ENCODE measurements around the gene ARHGEF16.

The ARHGEF16 gene

GRCh38 chr1:3504151-3504821 lies 49.8 kb downstream of the ARHGEF16 start:
- H3K4me1 Mint-ChIP-seq: no peaks in the 10 kb centered on the region
- ATAC-seq (replicated peaks): no peak
- no peak overlapping the region for H3K27ac Mint-ChIP-seq
- H3K9me3 Mint-ChIP-seq: no peaks in the 10 kb centered on the region
- H3K4me3 Mint-ChIP-seq: no peak overlapping the region
- H3K36me3 Mint-ChIP-seq: peaks cover 0 to 13% of the 10 kb centered on the region in 2 donors
- no peaks in the 10 kb centered on the region for H3K27me3 Mint-ChIP-seq
- no peak for DNase-seq

DNA sequence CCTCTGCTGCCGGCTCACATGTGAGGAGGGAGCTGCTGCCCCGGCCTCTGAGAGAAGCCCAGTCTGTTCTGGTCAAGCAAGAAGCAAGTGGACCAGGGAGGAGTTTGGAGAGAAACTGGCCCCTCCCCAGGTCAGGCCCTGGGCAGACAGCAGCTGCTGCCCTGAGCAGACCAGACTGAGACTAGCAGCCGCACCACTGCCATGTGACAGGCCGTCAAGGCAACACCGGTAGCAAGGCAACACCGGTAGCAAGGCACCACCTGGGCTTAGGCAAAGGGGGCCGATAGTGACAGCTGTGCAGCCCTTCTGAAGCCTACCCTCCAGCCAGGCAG lies 50.3 kb downstream of the ARHGEF16 start:
- Mint-ChIP-seq H3K36me3 (peaks cover 0 to 13% of the 10 kb centered on the region in 2 donors), H3K27ac (no peak overlapping the region), H3K27me3 (no peaks in the 10 kb centered on the region), H3K9me3 (no peaks in the 10 kb centered on the region), H3K4me3 (no peak overlapping the region), H3K4me1 (no peaks in the 10 kb centered on the region)
- no peak for ATAC-seq (replicated peaks)
- DNase-seq: no peak

- H3K27me3 Mint-ChIP-seq: no peaks in the 10 kb centered on the region
- no peak overlapping the region for H3K4me3 Mint-ChIP-seq
- peaks cover 0 to 13% of the 10 kb centered on the region in 2 donors for H3K36me3 Mint-ChIP-seq
- no peak for DNase-seq
- no peaks in the 10 kb centered on the region for H3K4me1 Mint-ChIP-seq
- no peaks in the 10 kb centered on the region for H3K9me3 Mint-ChIP-seq
- ATAC-seq (replicated peaks): no peak
- no peak overlapping the region for H3K27ac Mint-ChIP-seq
These were observed 50.7 kb downstream of the ARHGEF16 start for GRCh38 chr1:3505161-3505560.

DNA sequence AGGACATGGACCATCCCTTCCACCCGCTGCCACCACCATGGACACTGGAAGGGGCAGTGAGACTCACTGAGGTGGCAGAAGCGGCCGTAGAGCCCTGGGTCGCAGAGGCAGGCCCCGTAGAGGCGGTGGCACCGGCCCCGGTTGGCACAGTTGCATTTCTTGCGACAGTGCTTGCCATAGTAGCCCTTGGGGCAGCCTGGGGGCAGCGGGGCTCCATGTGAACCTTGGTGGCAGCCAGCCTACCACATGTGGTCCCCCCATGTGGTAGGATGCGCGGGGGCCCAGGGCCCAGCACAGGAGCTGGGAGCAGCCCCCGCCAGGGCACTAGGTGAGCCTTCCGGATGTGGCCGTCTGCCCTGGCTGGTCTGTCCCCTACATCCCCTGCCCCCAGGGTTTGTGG lies 51.6 kb downstream of the ARHGEF16 start:
- Mint-ChIP-seq H3K4me1 (peaks cover 0 to 3% of the 10 kb centered on the region in 2 donors), H3K36me3 (peaks cover 0 to 13% of the 10 kb centered on the region in 2 donors), H3K9me3 (no peaks in the 10 kb centered on the region), H3K4me3 (no peak overlapping the region), H3K27ac (no peak overlapping the region), H3K27me3 (no peaks in the 10 kb centered on the region)
- DNase-seq (no peak), ATAC-seq (replicated peaks) (no peak)

DNA sequence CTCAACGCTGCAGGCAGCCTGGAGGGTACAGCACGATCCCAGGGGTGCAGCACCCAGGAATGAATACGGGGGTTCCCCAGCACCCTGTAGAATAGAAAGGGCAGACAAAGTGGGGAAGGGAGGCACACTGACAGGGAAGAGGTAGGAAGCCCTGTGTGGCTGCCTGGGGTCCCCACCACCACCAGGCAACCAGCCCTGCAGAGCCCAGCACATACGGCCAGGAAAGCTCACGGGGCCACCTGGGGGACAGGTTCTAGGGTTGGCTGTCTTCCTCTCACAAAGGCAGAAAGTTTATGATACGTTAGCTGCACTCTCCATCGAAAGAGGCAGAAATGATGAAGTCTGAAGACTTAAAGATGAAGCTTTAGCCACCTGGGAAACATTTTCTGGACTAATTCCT lies 52.5 kb downstream of the ARHGEF16 start:
- DNase-seq (no peak), ATAC-seq (replicated peaks) (no peak)
- Mint-ChIP-seq H3K4me3 (no peak overlapping the region), H3K27ac (no peak overlapping the region), H3K36me3 (peaks cover 0 to 13% of the 10 kb centered on the region in 2 donors), H3K4me1 (peaks cover 0 to 3% of the 10 kb centered on the region in 2 donors), H3K27me3 (no peaks in the 10 kb centered on the region), H3K9me3 (no peaks in the 10 kb centered on the region)

- no peaks in the 10 kb centered on the region for H3K9me3 Mint-ChIP-seq
- H3K4me3 Mint-ChIP-seq: no peak overlapping the region
- peaks cover 0 to 3% of the 10 kb centered on the region in 2 donors for H3K4me1 Mint-ChIP-seq
- ATAC-seq (replicated peaks) (no peak), DNase-seq (no peak)
- peaks cover 1 to 17% of the 10 kb centered on the region in 2 donors for H3K36me3 Mint-ChIP-seq
- no peak overlapping the region for H3K27ac Mint-ChIP-seq
- H3K27me3 Mint-ChIP-seq: no peaks in the 10 kb centered on the region
These were observed 53.3 kb downstream of the ARHGEF16 start for GRCh38 chr1:3507636-3508275.

- no peaks in the 10 kb centered on the region for H3K27me3 Mint-ChIP-seq
- DNase-seq (no peak), ATAC-seq (replicated peaks) (no peak)
- no peak overlapping the region for H3K4me3 Mint-ChIP-seq
- no peak overlapping the region for H3K27ac Mint-ChIP-seq
- H3K36me3 Mint-ChIP-seq: peaks cover 1 to 17% of the 10 kb centered on the region in 2 donors
- H3K4me1 Mint-ChIP-seq: peaks cover 0 to 3% of the 10 kb centered on the region in 2 donors
- H3K9me3 Mint-ChIP-seq: no peaks in the 10 kb centered on the region
These were observed 54.4 kb downstream of the ARHGEF16 start for GRCh38 chr1:3508757-3509415.

GRCh38 chr1:3509721-3510120 lies 55.3 kb downstream of the ARHGEF16 start:
- ATAC-seq (replicated peaks) (no peak), DNase-seq (no peak)
- Mint-ChIP-seq H3K36me3 (peaks cover 1 to 17% of the 10 kb centered on the region in 2 donors), H3K4me3 (no peak overlapping the region), H3K27me3 (no peaks in the 10 kb centered on the region), H3K9me3 (no peaks in the 10 kb centered on the region), H3K4me1 (peaks cover 0 to 3% of the 10 kb centered on the region in 2 donors), H3K27ac (no peak overlapping the region)

GRCh38 chr1:3510136-3510955 lies 55.9 kb downstream of the ARHGEF16 start:
- H3K4me3 Mint-ChIP-seq: no peak overlapping the region
- no peaks in the 10 kb centered on the region for H3K27me3 Mint-ChIP-seq
- DNase-seq: no peak
- H3K4me1 Mint-ChIP-seq: peaks cover 0 to 3% of the 10 kb centered on the region in 2 donors
- no peak overlapping the region for H3K27ac Mint-ChIP-seq
- peaks cover 1 to 17% of the 10 kb centered on the region in 2 donors for H3K36me3 Mint-ChIP-seq
- no peaks in the 10 kb centered on the region for H3K9me3 Mint-ChIP-seq
- ATAC-seq (replicated peaks): no peak

DNA sequence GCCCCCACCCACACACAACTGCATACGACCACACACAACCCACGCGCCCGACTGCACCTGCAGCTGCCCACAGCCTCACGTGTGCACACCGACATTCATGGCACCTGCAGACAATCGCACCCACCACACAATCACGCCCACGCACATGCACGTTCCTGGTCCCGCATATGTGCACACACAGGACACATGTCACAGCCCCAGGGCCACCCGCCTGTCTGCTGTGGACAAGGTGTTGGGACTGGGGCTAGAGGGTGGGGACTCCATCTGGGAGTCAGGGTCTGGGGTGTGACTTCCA lies 56.4 kb downstream of the ARHGEF16 start:
- Mint-ChIP-seq H3K9me3 (no peaks in the 10 kb centered on the region), H3K36me3 (peaks cover 1 to 17% of the 10 kb centered on the region in 2 donors), H3K27ac (no peak overlapping the region), H3K4me3 (no peak overlapping the region), H3K27me3 (no peaks in the 10 kb centered on the region), H3K4me1 (peaks cover 0 to 3% of the 10 kb centered on the region in 2 donors)
- DNase-seq (no peak), ATAC-seq (replicated peaks) (no peak)

GRCh38 chr1:3511306-3511705 lies 56.8 kb downstream of the ARHGEF16 start:
- Mint-ChIP-seq H3K36me3 (peaks cover 1 to 17% of the 10 kb centered on the region in 2 donors), H3K27ac (no peak overlapping the region), H3K4me1 (peaks cover 0 to 3% of the 10 kb centered on the region in 2 donors), H3K9me3 (no peaks in the 10 kb centered on the region), H3K27me3 (no peaks in the 10 kb centered on the region), H3K4me3 (no peak overlapping the region)
- DNase-seq (no peak), ATAC-seq (replicated peaks) (no peak)

- Mint-ChIP-seq H3K4me1 (peaks cover 0 to 3% of the 10 kb centered on the region in 2 donors), H3K36me3 (peaks cover 1 to 12% of the 10 kb centered on the region in 2 donors), H3K4me3 (no peak overlapping the region), H3K27me3 (no peaks in the 10 kb centered on the region), H3K9me3 (no peaks in the 10 kb centered on the region), H3K27ac (no peak overlapping the region)
- ATAC-seq (replicated peaks) (no peak), DNase-seq (no peak)
These were observed 57.4 kb downstream of the ARHGEF16 start for GRCh38 chr1:3511856-3512255.

GRCh38 chr1:3514404-3514803 lies 59.9 kb downstream of the ARHGEF16 start:
- Mint-ChIP-seq H3K27me3 (no peaks in the 10 kb centered on the region), H3K9me3 (no peaks in the 10 kb centered on the region), H3K27ac (no peak overlapping the region), H3K36me3 (peaks cover 2 to 4% of the 10 kb centered on the region in 2 donors), H3K4me3 (no peak overlapping the region), H3K4me1 (peaks cover 0 to 3% of the 10 kb centered on the region in 2 donors)
- ATAC-seq (replicated peaks): no peak
- DNase-seq: no peak

- H3K27ac Mint-ChIP-seq: no peak overlapping the region
- DNase-seq (no peak), ATAC-seq (replicated peaks) (no peak)
- H3K27me3 Mint-ChIP-seq: no peaks in the 10 kb centered on the region
- no peak overlapping the region for H3K4me3 Mint-ChIP-seq
- H3K9me3 Mint-ChIP-seq: no peaks in the 10 kb centered on the region
- peaks cover 2 to 4% of the 10 kb centered on the region in 2 donors for H3K36me3 Mint-ChIP-seq
- H3K4me1 Mint-ChIP-seq: peaks cover 0 to 3% of the 10 kb centered on the region in 2 donors
These were observed 60.8 kb downstream of the ARHGEF16 start for GRCh38 chr1:3515272-3515671.
